GM12872 (cell line): Measurements from ENCODE around the gene ALPL.

ENCODE experiments used
- CTCF ChIP-seq: IDR thresholded peaks from 3 replicates; pipeline ENCODE4 v1.5.1; 2011; ENCODE audit warnings: low read depth, mild to moderate bottlenecking, low read length, moderate library complexity; ENCODE audit not compliant: insufficient read depth

The ALPL gene

DNA sequence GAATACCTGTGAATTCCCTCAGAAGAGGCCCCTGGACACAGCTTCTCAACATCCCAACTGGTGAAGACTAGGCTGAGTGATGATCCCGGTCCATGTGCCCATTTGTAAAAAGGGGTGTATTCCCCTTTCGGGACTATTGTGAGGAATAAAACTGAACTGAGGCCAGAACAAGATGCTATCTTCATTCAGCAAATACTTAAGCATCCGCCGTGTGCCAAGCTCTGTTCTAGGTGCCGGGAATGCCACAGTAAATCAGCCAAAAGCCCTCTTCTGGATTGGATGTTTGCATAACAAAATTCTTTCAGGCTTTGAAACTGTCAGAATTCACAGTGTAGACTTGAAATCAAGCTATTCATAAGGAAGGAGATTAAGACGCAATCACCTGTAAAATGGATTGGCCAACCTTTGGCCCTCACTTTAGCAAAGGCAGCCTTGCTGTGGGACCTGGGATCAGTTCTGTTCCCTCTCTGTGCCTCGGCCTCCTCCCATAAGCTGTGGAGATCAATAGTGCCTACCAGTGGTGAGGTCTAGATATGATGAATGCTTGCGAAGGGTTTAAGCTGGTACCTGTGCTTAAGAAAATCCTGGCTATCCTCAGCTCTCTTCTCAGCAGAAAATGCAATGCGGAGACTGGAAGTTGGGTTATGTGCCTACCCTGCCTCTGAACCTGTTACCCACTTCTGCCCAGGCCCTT lies 1.8 kb downstream of the ALPL start:
- TF ChIP-seq CTCF: peak; percentile 37; the same call in 1 of the 3 replicates

DNA sequence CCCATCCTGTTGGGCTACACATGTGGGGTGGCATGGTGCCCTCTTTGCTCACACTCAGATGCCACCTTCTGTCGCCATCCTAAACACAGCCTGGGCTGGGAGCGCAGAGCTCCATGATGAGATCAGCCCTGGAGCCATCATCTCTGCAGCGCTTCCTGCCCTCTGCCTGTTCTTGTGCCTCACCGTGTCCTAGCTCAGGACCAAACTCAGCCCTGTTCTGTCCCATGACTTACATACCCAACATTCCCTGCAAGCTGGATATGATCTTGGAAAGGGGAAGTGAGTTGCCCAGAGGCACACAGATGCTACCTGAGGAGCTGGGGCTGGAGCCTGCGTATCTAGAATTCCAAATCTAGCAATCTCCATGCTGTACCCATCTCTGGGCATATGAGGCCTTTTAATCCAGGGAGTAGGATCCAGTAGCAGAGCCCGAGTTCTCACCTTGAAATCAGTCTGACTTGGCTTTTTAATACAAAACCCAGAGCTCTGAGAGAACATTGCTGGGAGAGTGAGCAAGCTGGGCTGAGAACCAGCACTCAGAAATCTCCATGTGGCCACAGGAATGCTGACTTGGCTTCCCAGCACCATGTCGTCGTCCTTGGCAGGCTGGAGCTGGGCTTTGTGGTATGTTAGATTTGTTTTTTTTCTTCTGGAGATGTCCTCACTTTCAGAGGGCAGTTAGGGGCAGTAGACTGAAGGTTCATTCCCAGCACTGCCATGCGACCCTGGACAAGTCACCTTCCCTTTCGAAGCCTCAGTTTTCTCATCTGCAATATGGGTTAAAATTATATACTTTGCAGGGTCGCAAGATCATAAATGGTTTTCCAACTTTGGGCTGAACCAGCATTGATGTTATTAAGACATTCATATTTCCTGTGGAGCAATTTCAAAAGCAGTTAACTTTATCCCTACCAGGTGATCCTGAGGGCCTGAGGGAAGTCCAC lies 2.6 kb downstream of the ALPL start:
- no peak for TF ChIP-seq CTCF

DNA sequence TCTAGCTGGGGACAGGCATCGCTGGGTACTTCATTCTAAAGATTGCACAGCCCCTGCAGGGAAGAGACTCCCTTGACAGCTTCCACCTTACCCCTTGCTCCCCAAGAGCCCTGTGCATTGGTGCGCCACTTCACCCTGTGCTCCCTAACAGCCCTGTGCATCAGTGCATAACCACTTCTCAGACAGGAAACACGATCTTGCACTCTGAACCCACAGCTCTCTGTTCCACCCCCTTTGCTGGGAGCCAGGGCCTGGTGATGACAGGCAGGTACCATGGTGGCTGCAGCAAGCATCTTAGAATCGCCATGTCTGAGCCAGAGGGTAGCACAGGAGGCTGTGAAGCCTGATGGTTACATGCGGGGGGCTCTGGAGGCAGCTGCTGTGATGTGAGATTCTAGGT lies 5.0 kb downstream of the ALPL start:
- TF ChIP-seq CTCF: no peak

- no peak for TF ChIP-seq CTCF
Measured at GRCh38 chr1:21517161-21517589, 8.0 kb downstream of the ALPL start.

- no peak for TF ChIP-seq CTCF
Measured at GRCh38 chr1:21517660-21518480, 8.6 kb downstream of the ALPL start.

GRCh38 chr1:21518774-21519455 lies 9.7 kb downstream of the ALPL start:
- no peak for TF ChIP-seq CTCF
